Measurements from ENCODE around the gene LRRC72.
"Not testable (repeated sequence)": the region's sequence is repeated elsewhere in the genome, so short reads cannot be mapped to it uniquely, and the experiment has no call there.

The LRRC72 gene

GRCh38 chr7:16526742-16527540, at the start of gene LRRC72:
TSS of gene LRRC72 (plus strand) at chr7:16526825. CDS start at chr7:16526953, 128 bp downstream.
- no peak for DNase-seq (ENCODE audit: low read depth in 2 of 2)

GRCh38 chr7:16479161-16479560, 47.5 kb upstream of the LRRC72 start:
- DNase-seq (ENCODE audit: low read depth in 2 of 2), result no peak

- no peak for DNase-seq (ENCODE audit: low read depth in 2 of 2)
Measured at GRCh38 chr7:16479591-16479990, 47.0 kb upstream of the LRRC72 start.

- DNase-seq (ENCODE audit: low read depth in 2 of 2), result no peak
Measured at GRCh38 chr7:16484453-16485158, 42.0 kb upstream of the LRRC72 start.

GRCh38 chr7:16491148-16491547, 35.5 kb upstream of the LRRC72 start:
- no peak for DNase-seq (ENCODE audit: low read depth in 2 of 2)

GRCh38 chr7:16492513-16493062, 34.0 kb upstream of the LRRC72 start:
- DNase-seq (ENCODE audit: low read depth in 2 of 2), result no peak

GRCh38 chr7:16493266-16493665, 33.4 kb upstream of the LRRC72 start:
- no peak for DNase-seq (ENCODE audit: low read depth in 2 of 2)

- no peak for DNase-seq (ENCODE audit: low read depth in 2 of 2)
Measured at GRCh38 chr7:16494551-16494950, 32.1 kb upstream of the LRRC72 start.

GRCh38 chr7:16494955-16495719, 31.5 kb upstream of the LRRC72 start:
- no peak for DNase-seq (ENCODE audit: low read depth in 2 of 2)

GRCh38 chr7:16498122-16498521, 28.5 kb upstream of the LRRC72 start:
- DNase-seq (ENCODE audit: low read depth in 2 of 2), result no peak

- DNase-seq (ENCODE audit: low read depth in 2 of 2), result no peak
Measured at GRCh38 chr7:16502303-16502702, 24.3 kb upstream of the LRRC72 start.

- no peak for DNase-seq (ENCODE audit: low read depth in 2 of 2)
Measured at GRCh38 chr7:16504019-16504418, 22.6 kb upstream of the LRRC72 start.

GRCh38 chr7:16506422-16506821, 20.2 kb upstream of the LRRC72 start:
- not testable (repeated sequence) for DNase-seq (ENCODE audit: low read depth in 2 of 2)

GRCh38 chr7:16509829-16510228, 16.8 kb upstream of the LRRC72 start:
- DNase-seq (ENCODE audit: low read depth in 2 of 2), result no peak

GRCh38 chr7:16511314-16511713, 15.3 kb upstream of the LRRC72 start:
- no peak for DNase-seq (ENCODE audit: low read depth in 2 of 2)

GRCh38 chr7:16512097-16512496, 14.5 kb upstream of the LRRC72 start:
- no peak for DNase-seq (ENCODE audit: low read depth in 2 of 2)

- no peak for DNase-seq (ENCODE audit: low read depth in 2 of 2)
Measured at GRCh38 chr7:16514271-16514670, 12.4 kb upstream of the LRRC72 start.

GRCh38 chr7:16514729-16515128, 11.9 kb upstream of the LRRC72 start:
- no peak for DNase-seq (ENCODE audit: low read depth in 2 of 2)

- no peak for DNase-seq (ENCODE audit: low read depth in 2 of 2)
Measured at GRCh38 chr7:16515785-16516685, 10.6 kb upstream of the LRRC72 start.

- not testable (repeated sequence) for DNase-seq (ENCODE audit: low read depth in 2 of 2)
Measured at GRCh38 chr7:16519985-16520384, 6.6 kb upstream of the LRRC72 start.

- no peak for DNase-seq (ENCODE audit: low read depth in 2 of 2)
Measured at GRCh38 chr7:16524332-16524731, 2.3 kb upstream of the LRRC72 start.
